Stimulated activated naive B cell treated with anti-CD40 and anti-IgM and Interleukin-4, amounts not matched to agents 10 μg/mL and 1 μg/mL and 100 μg/mL, for 72 hours (primary cell): ENCODE results near the gene LHX4.

Experiments used
- ATAC-seq, 2 donors: fragments of 150-1000 bp; cut with Tn5 transposase; replicated peaks; 2 replicates each; pipeline ENCODE4 v1.10.0; 2021; ENCODE audit warnings: moderate library complexity in 1 of 2
- DNase-seq: peaks from one replicate; pipeline ENCODE4 v3.0.0; 2021
- H3K27ac Mint-ChIP-seq: one replicate; pipeline ENCODE4 v1.8.0; 2022; ENCODE audit warnings: mild to moderate bottlenecking, mixed read lengths
- H3K27me3 Mint-ChIP-seq, 2 donors: one replicate each; pipeline ENCODE4 v1.8.0; 2022; ENCODE audit warnings: mixed read lengths in 2 of 2
- H3K36me3 Mint-ChIP-seq, 2 donors: one replicate each; pipeline ENCODE4 v1.8.0; 2022; ENCODE audit warnings: mixed read lengths in 2 of 2, mild to moderate bottlenecking in 1 of 2
- H3K4me1 Mint-ChIP-seq, 2 donors: one replicate each; pipeline ENCODE4 v1.8.0; 2022; ENCODE audit warnings: mixed read lengths in 2 of 2, mild to moderate bottlenecking in 1 of 2
- H3K4me3 Mint-ChIP-seq, 2 donors: one replicate each; pipeline ENCODE4 v1.8.0; 2022; ENCODE audit warnings: mild to moderate bottlenecking in 2 of 2, mixed read lengths in 2 of 2, moderate library complexity in 1 of 2
- H3K9me3 Mint-ChIP-seq, 2 donors: one replicate each; pipeline ENCODE4 v1.8.0; 2022; ENCODE audit warnings: mixed read lengths in 2 of 2, mild to moderate bottlenecking in 1 of 2

The LHX4 gene

DNA sequence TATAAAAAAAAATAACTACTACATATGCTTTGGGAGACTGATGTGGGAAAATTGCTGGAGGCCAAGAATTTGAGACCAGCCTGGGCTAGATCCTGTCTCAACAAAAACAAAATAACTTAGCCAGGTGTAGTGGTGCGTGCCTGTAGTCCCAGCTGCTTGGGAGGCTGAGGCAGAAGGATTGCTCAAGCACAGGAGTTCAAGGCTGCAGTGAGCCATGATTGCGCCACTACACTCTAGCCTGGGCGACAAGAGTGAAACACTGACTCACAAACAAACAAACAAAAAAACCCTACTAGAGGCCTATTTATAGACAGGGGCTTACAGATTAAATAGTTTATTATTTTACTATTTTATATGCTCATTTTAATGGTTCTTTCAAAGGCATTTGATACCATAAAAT is 80.0 kb downstream of the LHX4 start:
- H3K4me1 Mint-ChIP-seq: no peaks in the 10 kb centered on the region
- DNase-seq: no peak
- no peak overlapping the region for H3K27ac Mint-ChIP-seq
- no peak overlapping the region for H3K4me3 Mint-ChIP-seq
- no peaks in the 10 kb centered on the region for H3K27me3 Mint-ChIP-seq
- peaks cover 8 to 9% of the 10 kb centered on the region in 2 donors for H3K9me3 Mint-ChIP-seq
- no peak for ATAC-seq
- peaks cover 36 to 46% of the 10 kb centered on the region in 2 donors for H3K36me3 Mint-ChIP-seq

DNA sequence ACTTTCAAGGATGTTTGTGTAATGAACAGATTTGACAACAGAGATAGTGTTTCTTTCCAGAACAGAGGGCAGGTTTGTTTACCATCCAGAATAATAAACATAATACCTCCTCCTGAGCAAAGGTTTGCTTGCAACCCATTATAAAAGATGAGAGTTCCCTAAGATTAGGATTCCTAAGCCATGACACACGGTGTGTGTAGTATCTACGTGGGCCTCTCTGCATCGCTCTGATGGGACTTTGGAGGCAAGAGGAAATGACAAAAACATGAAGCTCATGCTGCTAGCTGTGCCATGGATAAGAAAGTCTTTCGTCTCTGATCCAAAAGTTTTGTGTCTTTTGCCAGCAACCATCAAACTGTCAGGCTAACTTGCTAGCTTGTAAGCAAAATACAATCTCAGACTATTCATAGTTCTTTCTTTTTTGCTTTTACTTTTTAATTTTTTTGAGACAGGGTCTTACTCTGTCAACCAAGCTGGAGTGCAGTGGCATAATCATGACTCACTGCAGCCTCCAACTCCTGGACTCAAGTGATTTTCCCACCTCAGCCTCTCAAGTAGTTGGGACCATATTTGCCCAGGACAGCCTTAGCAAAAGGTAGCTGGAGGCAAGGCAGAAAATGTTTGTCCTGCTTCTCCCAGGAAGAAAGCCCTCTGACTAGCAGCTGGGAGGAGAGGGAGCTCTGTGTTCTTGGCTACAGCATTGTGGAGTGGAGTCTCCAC is 81.1 kb downstream of the LHX4 start:
- Mint-ChIP-seq H3K4me3 (no peak overlapping the region), H3K36me3 (peaks cover 31 to 38% of the 10 kb centered on the region in 2 donors), H3K9me3 (peaks cover 5 to 6% of the 10 kb centered on the region in 2 donors), H3K27ac (no peak overlapping the region), H3K4me1 (no peaks in the 10 kb centered on the region), H3K27me3 (no peaks in the 10 kb centered on the region)
- DNase-seq (no peak), ATAC-seq (no peak)

DNA sequence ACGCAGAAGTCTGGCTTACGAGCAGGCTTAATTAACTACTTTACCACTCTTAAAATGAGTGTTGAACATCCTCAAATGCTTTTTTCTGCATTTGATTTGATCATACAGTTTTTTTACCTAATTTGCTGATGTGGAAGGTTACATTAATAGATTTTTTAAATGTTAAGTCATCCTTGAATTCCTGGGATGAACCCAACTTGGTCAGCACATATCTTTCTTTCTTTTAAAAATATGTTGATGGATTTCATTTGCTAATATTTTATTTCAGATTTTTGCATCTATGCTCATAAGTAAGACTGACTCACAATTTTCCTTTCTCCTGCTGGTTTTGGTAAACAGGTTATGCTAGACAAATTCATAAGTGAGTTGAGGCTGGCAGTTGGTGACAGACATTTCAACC is 82.9 kb downstream of the LHX4 start:
- DNase-seq: no peak
- peaks cover 17 to 28% of the 10 kb centered on the region in 2 donors for H3K36me3 Mint-ChIP-seq
- ATAC-seq: no peak
- peaks cover 0 to 2% of the 10 kb centered on the region in 2 donors for H3K4me1 Mint-ChIP-seq
- no peak overlapping the region for H3K4me3 Mint-ChIP-seq
- no peaks in the 10 kb centered on the region for H3K9me3 Mint-ChIP-seq
- H3K27ac Mint-ChIP-seq: no peak overlapping the region
- H3K27me3 Mint-ChIP-seq: no peaks in the 10 kb centered on the region

DNA sequence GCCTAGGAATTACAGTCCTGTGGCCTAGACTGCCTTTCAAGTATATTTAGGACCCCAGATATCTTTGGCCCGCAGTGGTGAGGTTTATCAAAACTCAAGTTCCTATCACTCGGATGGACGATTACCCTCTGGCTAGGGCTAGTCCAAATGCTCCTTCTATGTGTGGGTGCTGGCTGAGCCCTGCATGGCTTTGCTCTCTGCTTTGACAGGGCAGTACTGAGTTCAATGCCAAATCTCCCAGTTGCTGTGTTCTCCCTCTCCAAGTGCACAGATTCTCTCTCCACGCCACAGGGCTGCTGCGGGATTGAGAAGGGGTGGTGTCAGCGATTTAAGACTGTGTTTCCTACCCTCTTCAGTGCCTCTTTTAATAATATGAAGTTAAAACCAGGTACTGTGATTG is 97.0 kb downstream of the LHX4 start:
- Mint-ChIP-seq H3K27ac (no peak overlapping the region), H3K36me3 (peaks cover 26 to 32% of the 10 kb centered on the region in 2 donors), H3K9me3 (peaks cover 14 to 18% of the 10 kb centered on the region in 2 donors), H3K4me1 (no peaks in the 10 kb centered on the region), H3K4me3 (no peak overlapping the region), H3K27me3 (no peaks in the 10 kb centered on the region)
- DNase-seq: no peak
- ATAC-seq: no peak
